Ovary (tissue), 3 donors: ENCODE results near the gene RNU1-3.

ENCODE experiments used
- EP300 ChIP-seq: sonication (generic); formaldehyde crosslinking; IDR thresholded peaks from one replicate; pipeline ENCODE4 v1.6.1; 2017; ENCODE audit warnings: antibody characterized with exemption
- POLR2A ChIP-seq: fragments of 450-650 bp; IDR thresholded peaks from one replicate; pipeline ENCODE4 v1.6.1; 2017; ENCODE audit warnings: antibody characterized with exemption, mild to moderate bottlenecking, moderate library complexity
- TF ChIP-seq, protein P1 (sequence below), 3 donors: fragments of 450-650 bp in 2 of 3; fragments of 200-600 bp in 1 of 3; IDR thresholded peaks; one replicate each; pipeline versions ENCODE4 v1.5.1 to v1.8.0; 2016 to 2022; ENCODE audit warnings: antibody characterized with exemption in 3 of 3, mild to moderate bottlenecking in 1 of 3
- donor health status: DM: no; HTN: no; CAD: no.

DNA sequence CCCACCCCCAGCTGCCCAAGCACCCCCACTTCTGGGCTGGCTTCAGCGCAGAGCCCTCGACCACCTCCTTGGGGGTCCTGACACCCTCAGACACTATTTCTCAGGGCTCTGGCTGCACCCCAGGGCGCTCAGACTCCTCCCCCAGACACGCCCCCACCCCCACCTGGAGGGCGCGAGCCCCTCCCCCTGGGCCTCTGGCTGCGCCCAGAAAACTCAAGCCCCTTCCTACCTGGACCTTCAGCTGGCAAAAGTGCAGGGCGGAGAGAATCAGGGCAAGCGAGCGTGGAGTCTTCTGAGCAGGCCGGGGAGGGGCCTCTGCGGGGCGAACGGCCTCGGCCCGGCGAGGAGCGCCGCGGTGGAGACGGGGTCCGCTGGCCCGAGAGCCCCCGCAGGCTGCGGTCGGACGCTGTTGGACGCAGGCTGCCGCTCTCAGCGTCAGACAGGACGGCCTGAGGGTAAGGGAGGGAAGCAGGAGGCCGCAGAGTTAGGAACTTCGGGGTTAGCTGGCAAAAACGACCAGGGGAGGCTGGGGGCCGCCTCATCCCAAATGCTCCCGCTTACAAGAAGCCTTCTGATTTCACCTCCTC lies 36.0 kb downstream of the RNU1-3 start:
- TF ChIP-seq, protein P1, sequence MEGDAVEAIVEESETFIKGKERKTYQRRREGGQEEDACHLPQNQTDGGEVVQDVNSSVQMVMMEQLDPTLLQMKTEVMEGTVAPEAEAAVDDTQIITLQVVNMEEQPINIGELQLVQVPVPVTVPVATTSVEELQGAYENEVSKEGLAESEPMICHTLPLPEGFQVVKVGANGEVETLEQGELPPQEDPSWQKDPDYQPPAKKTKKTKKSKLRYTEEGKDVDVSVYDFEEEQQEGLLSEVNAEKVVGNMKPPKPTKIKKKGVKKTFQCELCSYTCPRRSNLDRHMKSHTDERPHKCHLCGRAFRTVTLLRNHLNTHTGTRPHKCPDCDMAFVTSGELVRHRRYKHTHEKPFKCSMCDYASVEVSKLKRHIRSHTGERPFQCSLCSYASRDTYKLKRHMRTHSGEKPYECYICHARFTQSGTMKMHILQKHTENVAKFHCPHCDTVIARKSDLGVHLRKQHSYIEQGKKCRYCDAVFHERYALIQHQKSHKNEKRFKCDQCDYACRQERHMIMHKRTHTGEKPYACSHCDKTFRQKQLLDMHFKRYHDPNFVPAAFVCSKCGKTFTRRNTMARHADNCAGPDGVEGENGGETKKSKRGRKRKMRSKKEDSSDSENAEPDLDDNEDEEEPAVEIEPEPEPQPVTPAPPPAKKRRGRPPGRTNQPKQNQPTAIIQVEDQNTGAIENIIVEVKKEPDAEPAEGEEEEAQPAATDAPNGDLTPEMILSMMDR (IDR thresholded peaks at IDR 0.05), result no peak
- TF ChIP-seq EP300, result no peak
- no peak for TF ChIP-seq POLR2A
